Tibial nerve (tissue), 4 donors: ENCODE measurements around the gene NHSL1. TPM values are rescaled to one million over a fixed set of nuclear protein-coding genes. Genes with fewer than 3 reads are reported as not detected.

Experiments used
- DNase-seq, 2 donors: peaks; one replicate each; pipeline ENCODE4 v3.0.0-alpha.2; 2019; ENCODE audit warnings: low spot score in 2 of 2
- H3K27ac ChIP-seq, 4 donors: fragments of 200-600 bp; sonication (generic) in 3 of 4; one replicate each; pipeline ENCODE4 v1.5.1; 2017 to 2019; ENCODE audit warnings: mild to moderate bottlenecking in 1 of 4
- H3K27me3 ChIP-seq, 2 donors: fragments of 200-600 bp; sonication (generic) in 1 of 2; one replicate each; pipeline versions ENCODE4 v1.5.1 to v1.6.0; 2017 to 2019
- H3K36me3 ChIP-seq, 3 donors: fragments of 200-600 bp; sonication (generic); one replicate each; pipeline ENCODE4 v1.5.1; 2018 to 2019
- H3K4me1 ChIP-seq, 4 donors: fragments of 200-600 bp; sonication (generic) in 3 of 4; one replicate each; pipeline ENCODE4 v1.5.1; 2017 to 2019
- H3K4me3 ChIP-seq, 4 donors: fragments of 200-600 bp; sonication (generic) in 3 of 4; one replicate each; pipeline ENCODE4 v1.5.1; 2017 to 2019; ENCODE audit warnings: mild to moderate bottlenecking in 1 of 4, moderate library complexity in 1 of 4
- H3K9me3 ChIP-seq, 4 donors: fragments of 200-600 bp; sonication (generic) in 3 of 4; one replicate each; pipeline ENCODE4 v1.5.1; 2017 to 2019
- CTCF ChIP-seq, 5 experiments: fragments of 200-600 bp in 3 of 5; fragments of 450-650 bp in 2 of 5; sonication (generic) in 3 of 5; IDR thresholded peaks; one replicate each; pipeline ENCODE4 v1.5.1; 2016 to 2019; ENCODE audit warnings: antibody characterized with exemption in 5 of 5, mild to moderate bottlenecking in 3 of 5, moderate library complexity in 2 of 5
- EP300 ChIP-seq, 2 donors: sonication (generic); formaldehyde crosslinking; IDR thresholded peaks; one replicate each; pipeline ENCODE4 v1.6.1; 2017; ENCODE audit warnings: antibody characterized with exemption in 2 of 2, mild to moderate bottlenecking in 1 of 2
- POLR2A ChIP-seq, 2 donors: fragments of 450-650 bp; IDR thresholded peaks; one replicate each; pipeline ENCODE4 v1.6.1; 2017; ENCODE audit warnings: antibody characterized with exemption in 2 of 2, mild to moderate bottlenecking in 2 of 2, moderate library complexity in 2 of 2
- WGBS, 2 donors: methylation state at CpG; one replicate each; pipeline ENCODE4 v1.1.5; 2018; 5-methylcytosine and 5-hydroxymethylcytosine counted together
- small RNA-seq: library from RNA; depleted of rRNA; stranded (forward); fragments of <200 nt; gene quantifications from one replicate; pipeline ENCODE3, GENCODE V24; 2016
- total RNA-seq, 4 donors: library from RNA; depleted of rRNA; stranded (reverse); fragments of >200 nt; gene quantifications; one replicate each; pipeline ENCODE4 v1.1.0, GENCODE V29; 2016

NHSL1 gene
- total RNA-seq, 4 donors from 2014 or later = 8.6 to 17.3 (median 12.6) TPM

DNA sequence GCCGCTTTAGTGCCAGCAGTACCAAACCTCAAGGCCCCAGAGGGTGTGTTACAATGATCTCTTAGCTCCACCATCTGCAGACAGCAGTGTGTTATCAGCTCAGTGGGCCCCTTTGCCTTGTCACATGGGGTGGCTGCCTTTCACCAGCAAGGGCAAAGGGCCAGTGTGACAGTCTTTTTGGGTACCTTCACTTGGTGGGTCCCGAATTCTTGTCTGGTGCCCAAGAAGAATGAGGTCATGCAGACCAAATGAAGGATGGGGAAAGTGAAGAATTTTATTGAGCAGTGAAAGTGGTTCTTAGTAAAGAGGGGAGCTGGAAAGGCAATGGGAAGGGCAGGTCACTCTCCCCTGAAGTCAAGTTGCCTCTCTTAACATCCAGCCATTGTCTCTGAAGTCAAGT is 124.5 kb downstream of the NHSL1 start:
- Histone ChIP-seq H3K27me3 (no peaks in the 10 kb centered on the region), H3K36me3 (no peaks in the 10 kb centered on the region), H3K27ac (no peak overlapping the region), H3K9me3 (no peaks in the 10 kb centered on the region), H3K4me3 (no peak overlapping the region), H3K4me1 (no peaks in the 10 kb centered on the region)
- 86 to 94% methylated on average over 2 of the region's 2 CpGs for WGBS, 2 donors
- TF ChIP-seq CTCF (IDR thresholded peaks at IDR 0.05) (no peak), EP300 (IDR thresholded peaks at IDR 0.05) (no peak), POLR2A (IDR thresholded peaks at IDR 0.05) (no peak)
- DNase-seq = no peak

DNA sequence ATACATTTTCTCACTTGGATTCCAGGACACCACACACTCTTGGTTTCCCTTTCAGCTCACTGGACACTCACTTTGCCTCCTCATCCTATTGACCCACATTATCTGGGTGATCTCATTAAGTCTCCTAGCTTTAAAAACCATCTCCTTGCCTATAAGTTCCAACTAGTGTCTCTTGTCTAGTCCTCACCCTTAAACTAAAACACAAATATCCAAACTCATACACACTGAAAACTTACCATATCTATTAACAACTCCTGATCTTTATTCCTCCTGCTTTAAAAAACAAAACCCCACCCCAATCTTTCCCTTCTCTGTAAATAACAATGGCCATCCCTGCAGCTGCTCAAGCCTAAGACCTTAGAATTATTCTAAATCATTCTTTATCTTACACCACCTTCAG is 125.1 kb downstream of the NHSL1 start:
- TF ChIP-seq EP300 (IDR thresholded peaks at IDR 0.05) (no peak), CTCF (IDR thresholded peaks at IDR 0.05) (no peak), POLR2A (IDR thresholded peaks at IDR 0.05) (no peak)
- DNase-seq = no peak

GRCh38 chr6:138372711-138373463 is 126.4 kb downstream of the NHSL1 start:
- TF ChIP-seq CTCF (IDR thresholded peaks at IDR 0.05) (no peak), POLR2A (IDR thresholded peaks at IDR 0.05) (no peak), EP300 (IDR thresholded peaks at IDR 0.05) (no peak)
- no peak for DNase-seq
- Histone ChIP-seq H3K27ac (no peak overlapping the region), H3K36me3 (no peaks in the 10 kb centered on the region), H3K9me3 (peaks cover 0 to 1% (median 0%) of the 10 kb centered on the region in 4 donors), H3K4me1 (no peaks in the 10 kb centered on the region), H3K27me3 (no peaks in the 10 kb centered on the region), H3K4me3 (no peak overlapping the region)

More for the DNA sequence above, 125.1 kb downstream of the NHSL1 start:
- Histone ChIP-seq H3K27ac (no peak overlapping the region), H3K27me3 (no peaks in the 10 kb centered on the region), H3K36me3 (no peaks in the 10 kb centered on the region), H3K4me3 (no peak overlapping the region), H3K4me1 (no peaks in the 10 kb centered on the region), H3K9me3 (no peaks in the 10 kb centered on the region)

Small RNAs within 50 kb of the gene (small RNA-seq; reads per million reads assigned to genes)
- gene AL031003.1 (not detected), gene AL391669.1 (not detected), gene MIR3145 (not detected)

Other genes starting within 250 kb of the NHSL1 start
- gene SMIM28, start 121.6 kb downstream of the NHSL1 start, total RNA-seq = not detected
- 100 to 1,000 TPM; 120 to 243 (median 185) TPM for gene HEBP2, start 95.3 kb downstream of the NHSL1 start, total RNA-seq